H9 (cell line): Measurements from ENCODE around the gene AGBL4. TPM values are rescaled to one million over a fixed set of nuclear protein-coding genes. Genes with fewer than 3 reads are reported as not detected.

Source experiments
- DNase-seq: peaks from one replicate; pipeline ENCODE4 v3.0.0-alpha.2; 2017
- H2AFZ ChIP-seq: one replicate; pipeline ENCODE4 v1.6.1; 2013; ENCODE audit warnings: mild to moderate bottlenecking, low read length, control low read depth, moderate library complexity
- H2AK5ac ChIP-seq: 2 replicates; pipeline ENCODE4 v1.6.1; 2013; ENCODE audit warnings: low read length, control low read depth, mixed read lengths; ENCODE audit not compliant: insufficient read length
- H2BK120ac ChIP-seq: one replicate; pipeline ENCODE4 v1.6.1; 2013; ENCODE audit warnings: low read depth, mild to moderate bottlenecking, low read length, control low read depth, inconsistent platforms; ENCODE audit not compliant: poor library complexity, severe bottlenecking
- H2BK12ac ChIP-seq: 2 replicates; pipeline ENCODE4 v1.6.1; 2013; ENCODE audit warnings: low read length, control low read depth, mixed read lengths, low read depth; ENCODE audit not compliant: insufficient read length
- H2BK15ac ChIP-seq: 2 replicates; pipeline ENCODE4 v1.6.1; 2013; ENCODE audit warnings: low read depth, low read length, control low read depth
- H2BK20ac ChIP-seq: one replicate; pipeline ENCODE4 v1.6.1; 2013; ENCODE audit warnings: low read depth, mild to moderate bottlenecking, low read length, control low read depth, inconsistent platforms; ENCODE audit not compliant: poor library complexity, severe bottlenecking
- H2BK5ac ChIP-seq: 2 replicates; pipeline ENCODE4 v1.6.1; 2013; ENCODE audit warnings: low read length, control low read depth, mixed read lengths; ENCODE audit not compliant: insufficient read length
- H3K14ac ChIP-seq: 2 replicates; pipeline ENCODE4 v1.6.1; 2013; ENCODE audit warnings: low read length, control low read depth; ENCODE audit not compliant: insufficient read depth
- H3K18ac ChIP-seq: 2 replicates; pipeline ENCODE4 v1.6.1; 2013; ENCODE audit warnings: low read depth, mild to moderate bottlenecking, mixed read lengths, low read length, control low read depth; ENCODE audit not compliant: insufficient read length
- H3K23ac ChIP-seq: 2 replicates; pipeline ENCODE4 v1.6.1; 2013; ENCODE audit warnings: low read length, control low read depth, mixed read lengths, low read depth; ENCODE audit not compliant: insufficient read length
- H3K23me2 ChIP-seq: 2 replicates; pipeline ENCODE4 v1.6.1; 2013; ENCODE audit warnings: low read depth, mild to moderate bottlenecking, mixed read lengths, low read length, control low read depth; ENCODE audit not compliant: insufficient read length, poor library complexity, severe bottlenecking
- H3K27ac ChIP-seq: 2 replicates; pipeline ENCODE4 v1.5.1; 2013; ENCODE audit warnings: low read length, control low read depth, mixed read lengths, low read depth; ENCODE audit not compliant: insufficient read length
- H3K27me3 ChIP-seq: 2 replicates; pipeline ENCODE4 v1.6.1; 2013; ENCODE audit warnings: low read length, control low read depth, inconsistent platforms; ENCODE audit not compliant: insufficient read depth
- H3K4ac ChIP-seq: 2 replicates; pipeline ENCODE4 v1.6.1; 2013; ENCODE audit warnings: low read depth, mild to moderate bottlenecking, control low read depth, inconsistent platforms, low read length, moderate library complexity
- H3K4me1 ChIP-seq: 2 replicates; pipeline ENCODE4 v1.6.1; 2013; ENCODE audit warnings: low read length, control low read depth, inconsistent platforms; ENCODE audit not compliant: insufficient read depth
- H3K4me2 ChIP-seq: 2 replicates; pipeline ENCODE4 v1.6.1; 2013; ENCODE audit warnings: low read length, control low read depth, mixed read lengths; ENCODE audit not compliant: insufficient read length, insufficient read depth
- H3K56ac ChIP-seq: 2 replicates; pipeline ENCODE4 v1.6.1; 2013; ENCODE audit warnings: low read depth, mild to moderate bottlenecking, mixed read lengths, low read length, control low read depth; ENCODE audit not compliant: insufficient read length
- H3K79me1 ChIP-seq: 2 replicates; pipeline ENCODE4 v1.6.1; 2013; ENCODE audit warnings: low read depth, mild to moderate bottlenecking, moderate library complexity, low read length, control low read depth, inconsistent platforms; ENCODE audit not compliant: insufficient read depth, poor library complexity, severe bottlenecking
- H3K79me2 ChIP-seq: 2 replicates; pipeline ENCODE4 v1.6.1; 2013; ENCODE audit warnings: low read length, control low read depth, inconsistent platforms; ENCODE audit not compliant: insufficient read depth
- H3K9ac ChIP-seq: 2 replicates; pipeline ENCODE4 v1.6.1; 2013; ENCODE audit warnings: low read length, control low read depth, mixed read lengths; ENCODE audit not compliant: insufficient read length; ENCODE audit errors: extremely low read depth
- H3K9me3 ChIP-seq: one replicate; pipeline ENCODE4 v1.6.1; 2013; ENCODE audit warnings: low read depth, low read length, inconsistent platforms; ENCODE audit not compliant: control insufficient read depth
- H3T11ph ChIP-seq: one replicate; pipeline ENCODE4 v1.6.1; 2013; ENCODE audit warnings: mild to moderate bottlenecking, low read length, control low read depth, inconsistent platforms
- H4K20me1 ChIP-seq: one replicate; pipeline ENCODE4 v1.6.1; 2013; ENCODE audit not compliant: control insufficient read depth, insufficient read length, insufficient read depth
- H4K5ac ChIP-seq: 2 replicates; pipeline ENCODE4 v1.6.1; 2013; ENCODE audit warnings: low read depth, mild to moderate bottlenecking, mixed read lengths, low read length, control low read depth; ENCODE audit not compliant: insufficient read length
- H4K8ac ChIP-seq: replicated peaks from 2 replicates; pipeline ENCODE4 v1.6.1; 2013; ENCODE audit warnings: low read length, control low read depth, mixed read lengths, low read depth; ENCODE audit not compliant: insufficient read length
- H4K91ac ChIP-seq: 2 replicates; pipeline ENCODE4 v1.6.1; 2013; ENCODE audit warnings: low read depth, mild to moderate bottlenecking, moderate library complexity, mixed read lengths, low read length, control low read depth; ENCODE audit not compliant: insufficient read length
- H3K27ac Mint-ChIP-seq, 3 experiments: 2 replicates in 2 of 3; 3 replicates in 1 of 3; pipeline ENCODE4 v1.8.0; 2020 to 2021; ENCODE audit warnings: mixed read lengths in 3 of 3, mild to moderate bottlenecking in 1 of 3, moderate library complexity in 1 of 3
- H3K27me3 Mint-ChIP-seq: 2 replicates; pipeline ENCODE4 v1.8.0; 2021; ENCODE audit warnings: low read depth, mild to moderate bottlenecking, moderate library complexity, mixed read lengths
- H3K36me3 Mint-ChIP-seq, 3 experiments: 2 replicates in 2 of 3; 3 replicates in 1 of 3; pipeline ENCODE4 v1.8.0; 2020 to 2021; ENCODE audit warnings: low read depth in 3 of 3, mixed read lengths in 3 of 3; ENCODE audit not compliant: insufficient read depth in 1 of 3
- H3K4me1 Mint-ChIP-seq, 2 experiments: 2 replicates each; pipeline ENCODE4 v1.8.0; 2020; ENCODE audit warnings: mixed read lengths in 2 of 2
- H3K4me3 Mint-ChIP-seq, 2 experiments: 2 replicates in 1 of 2; 3 replicates in 1 of 2; pipeline ENCODE4 v1.8.0; 2020 to 2021; ENCODE audit warnings: mild to moderate bottlenecking in 2 of 2, mixed read lengths in 2 of 2, moderate library complexity in 1 of 2
- H3K9me3 Mint-ChIP-seq, 2 experiments: 2 replicates in 1 of 2; 3 replicates in 1 of 2; pipeline ENCODE4 v1.8.0; 2020; ENCODE audit warnings: mild to moderate bottlenecking in 2 of 2, mixed read lengths in 2 of 2, moderate library complexity in 1 of 2
- WGBS: extraction: QIAGEN DNeasy Blood & Tissue Kit; methylation state at CpG from one replicate; pipeline ENCODE4 v1.1.7; 2013; ENCODE audit warnings: missing lambda C conversion rate, low lambda C conversion rate, mixed read lengths; ENCODE audit not compliant: insufficient read length; ENCODE audit errors: extremely low coverage; 5-methylcytosine and 5-hydroxymethylcytosine counted together
- total RNA-seq: library from RNA; stranded (reverse); gene quantifications from 2 replicates; pipeline ENCODE4 v1.2.1, GENCODE V29; 2021
- TF ChIP-seq, protein P1 (sequence below): fragments of 200-600 bp; sonication (generic); conservative IDR thresholded peaks from 3 replicates; pipeline ENCODE4 v1.8.0; 2021; ENCODE audit warnings: antibody characterized with exemption, mild to moderate bottlenecking

AGBL4 gene
- total RNA-seq, 1 experiment from 2014 or later = not detected

DNA sequence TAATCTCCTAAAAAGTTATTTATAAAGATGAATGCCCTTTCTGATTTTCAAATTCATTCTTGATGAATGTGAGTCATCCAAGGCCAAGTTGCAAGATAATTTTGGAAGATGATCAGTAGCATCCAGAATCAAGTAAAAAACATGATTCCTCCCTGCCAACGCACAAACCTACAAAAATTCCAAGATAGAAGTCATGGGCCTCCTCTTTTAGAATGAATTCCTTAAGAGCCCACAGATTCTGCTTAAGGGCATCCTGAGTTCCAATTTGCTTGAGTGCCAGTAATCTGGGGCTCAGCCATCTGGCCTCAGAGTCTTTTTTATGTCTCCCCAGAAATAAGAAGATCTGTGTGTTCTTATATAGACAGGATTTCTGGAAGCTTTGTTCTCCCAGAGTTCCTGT, 1528.6 kb downstream of the AGBL4 start:
- Histone ChIP-seq H4K5ac (no peak overlapping the region), H4K8ac (no peak overlapping the region), H3K27ac (no peak overlapping the region), H3K23ac (no peak overlapping the region), H3K23me2 (no peaks in the 10 kb centered on the region), H4K20me1 (no peaks in the 10 kb centered on the region), H3K79me1 (no peaks in the 10 kb centered on the region), H2BK120ac (no peak overlapping the region), H2BK20ac (no peak overlapping the region), H3K4me1 (peaks cover 15% of the 10 kb centered on the region; the same call in 1 of the 2 replicates), H3K4ac (no peak overlapping the region), H2BK5ac (no peak overlapping the region), H3K18ac (no peak overlapping the region), H4K91ac (no peak overlapping the region), H3K56ac (no peak overlapping the region), H2BK12ac (no peak overlapping the region), H2BK15ac (no peak overlapping the region), H3T11ph (no peak overlapping the region), H3K27me3 (no peaks in the 10 kb centered on the region), H3K9me3 (no peaks in the 10 kb centered on the region), H3K9ac (no peak overlapping the region), H2AK5ac (no peak overlapping the region), H3K4me2 (no peak overlapping the region), H2AFZ (no peak overlapping the region), H3K14ac (no peak overlapping the region), H3K79me2 (no peaks in the 10 kb centered on the region)
- Mint-ChIP-seq H3K27ac (no peak overlapping the region), H3K36me3 (no peaks in the 10 kb centered on the region), H3K9me3 (no peaks in the 10 kb centered on the region), H3K27me3 (no peaks in the 10 kb centered on the region; the same call in 1 of the 2 replicates), H3K4me1 (peaks cover 27 to 34% of the 10 kb centered on the region in 2 experiments), H3K4me3 (no peak overlapping the region)
- TF ChIP-seq, protein P1, sequence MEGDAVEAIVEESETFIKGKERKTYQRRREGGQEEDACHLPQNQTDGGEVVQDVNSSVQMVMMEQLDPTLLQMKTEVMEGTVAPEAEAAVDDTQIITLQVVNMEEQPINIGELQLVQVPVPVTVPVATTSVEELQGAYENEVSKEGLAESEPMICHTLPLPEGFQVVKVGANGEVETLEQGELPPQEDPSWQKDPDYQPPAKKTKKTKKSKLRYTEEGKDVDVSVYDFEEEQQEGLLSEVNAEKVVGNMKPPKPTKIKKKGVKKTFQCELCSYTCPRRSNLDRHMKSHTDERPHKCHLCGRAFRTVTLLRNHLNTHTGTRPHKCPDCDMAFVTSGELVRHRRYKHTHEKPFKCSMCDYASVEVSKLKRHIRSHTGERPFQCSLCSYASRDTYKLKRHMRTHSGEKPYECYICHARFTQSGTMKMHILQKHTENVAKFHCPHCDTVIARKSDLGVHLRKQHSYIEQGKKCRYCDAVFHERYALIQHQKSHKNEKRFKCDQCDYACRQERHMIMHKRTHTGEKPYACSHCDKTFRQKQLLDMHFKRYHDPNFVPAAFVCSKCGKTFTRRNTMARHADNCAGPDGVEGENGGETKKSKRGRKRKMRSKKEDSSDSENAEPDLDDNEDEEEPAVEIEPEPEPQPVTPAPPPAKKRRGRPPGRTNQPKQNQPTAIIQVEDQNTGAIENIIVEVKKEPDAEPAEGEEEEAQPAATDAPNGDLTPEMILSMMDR = no peak
- WGBS = no CpG with 5 or more reads among the region's 1 CpG
- no peak for DNase-seq
